Stimulated activated memory B cell treated with anti-CD40 and anti-IgM and Interleukin-4, amounts not matched to agents 10 μg/mL and 1 μg/mL and 100 μg/mL, for 72 hours (primary cell): ENCODE results near the gene C6orf132.
A peak's percentile ranks its signal among the peaks of the same experiment; 100 is the strongest.
"Not testable (repeated sequence)": the region's sequence is repeated elsewhere in the genome, so short reads cannot be mapped to it uniquely, and the experiment has no call there.

ENCODE experiments used
- ATAC-seq: fragments of 150-1000 bp; cut with Tn5 transposase; 2 replicates; pipeline ENCODE4 v1.10.0; 2021
- H3K27ac Mint-ChIP-seq: one replicate; pipeline ENCODE4 v1.8.0; 2022; ENCODE audit warnings: mild to moderate bottlenecking, mixed read lengths
- H3K27me3 Mint-ChIP-seq: one replicate; pipeline ENCODE4 v1.8.0; 2022; ENCODE audit warnings: mixed read lengths
- H3K36me3 Mint-ChIP-seq: one replicate; pipeline ENCODE4 v1.8.0; 2022; ENCODE audit warnings: mixed read lengths
- H3K4me1 Mint-ChIP-seq: one replicate; pipeline ENCODE4 v1.8.0; 2022; ENCODE audit warnings: mixed read lengths
- H3K4me3 Mint-ChIP-seq: one replicate; pipeline ENCODE4 v1.8.0; 2022; ENCODE audit warnings: mild to moderate bottlenecking, moderate library complexity, mixed read lengths
- H3K9me3 Mint-ChIP-seq: one replicate; pipeline ENCODE4 v1.8.0; 2022; ENCODE audit warnings: mixed read lengths

Gene C6orf132

GRCh38 chr6:42142118-42142835 lies at the start of gene C6orf132:
C6orf132 (minus strand) TSS chr6:42142620; CDS start chr6:42142444, 176 bp downstream.
- Mint-ChIP-seq H3K9me3 (no peaks in the 10 kb centered on the region), H3K36me3 (no peaks in the 10 kb centered on the region), H3K27me3 (peaks cover 42% of the 10 kb centered on the region), H3K4me3 (peak within 1 kb of the TSS; percentile 68), H3K27ac (no peak within 1 kb of the TSS), H3K4me1 (peaks cover 18% of the 10 kb centered on the region)
- peak; percentile 34 for ATAC-seq

GRCh38 chr6:42190554-42191183 lies 48.2 kb upstream of the C6orf132 start:
- ATAC-seq, result no peak
- Mint-ChIP-seq H3K27ac (no peak overlapping the region), H3K4me3 (no peak overlapping the region)

GRCh38 chr6:42188406-42188805 lies 46.0 kb upstream of the C6orf132 start:
- ATAC-seq, result no peak
- H3K27me3 Mint-ChIP-seq, result no peaks in the 10 kb centered on the region
- H3K27ac Mint-ChIP-seq, result no peak overlapping the region
- H3K4me1 Mint-ChIP-seq, result no peaks in the 10 kb centered on the region
- H3K4me3 Mint-ChIP-seq, result no peak overlapping the region
- no peaks in the 10 kb centered on the region for H3K9me3 Mint-ChIP-seq
- peaks cover 21% of the 10 kb centered on the region for H3K36me3 Mint-ChIP-seq

More at GRCh38 chr6:42190554-42191183, 48.2 kb upstream of the C6orf132 start:
- Mint-ChIP-seq H3K9me3 (no peaks in the 10 kb centered on the region), H3K4me1 (peaks cover 5% of the 10 kb centered on the region), H3K36me3 (peaks cover 17% of the 10 kb centered on the region), H3K27me3 (no peaks in the 10 kb centered on the region)

- ATAC-seq, result no peak
- no peaks in the 10 kb centered on the region for H3K4me1 Mint-ChIP-seq
- no peak overlapping the region for H3K27ac Mint-ChIP-seq
- H3K9me3 Mint-ChIP-seq, result no peaks in the 10 kb centered on the region
- no peaks in the 10 kb centered on the region for H3K27me3 Mint-ChIP-seq
- H3K4me3 Mint-ChIP-seq, result no peak overlapping the region
- H3K36me3 Mint-ChIP-seq, result peaks cover 20% of the 10 kb centered on the region
These were observed 43.2 kb upstream of the C6orf132 start for GRCh38 chr6:42185597-42185996.

GRCh38 chr6:42184475-42184874 lies 42.1 kb upstream of the C6orf132 start:
- no peak for ATAC-seq
- Mint-ChIP-seq H3K9me3 (no peaks in the 10 kb centered on the region), H3K4me1 (peaks cover 6% of the 10 kb centered on the region), H3K36me3 (peaks cover 18% of the 10 kb centered on the region), H3K27ac (no peak overlapping the region), H3K4me3 (no peak overlapping the region), H3K27me3 (peaks cover 6% of the 10 kb centered on the region)

- H3K27ac Mint-ChIP-seq, result no peak overlapping the region
- H3K4me1 Mint-ChIP-seq, result peaks cover 21% of the 10 kb centered on the region
- H3K9me3 Mint-ChIP-seq, result no peaks in the 10 kb centered on the region
- no peak for ATAC-seq
- H3K4me3 Mint-ChIP-seq, result no peak overlapping the region
- H3K36me3 Mint-ChIP-seq, result peaks cover 10% of the 10 kb centered on the region
- peaks cover 26% of the 10 kb centered on the region for H3K27me3 Mint-ChIP-seq
These were observed 39.7 kb upstream of the C6orf132 start for GRCh38 chr6:42182101-42182500.

- no peak overlapping the region for H3K27ac Mint-ChIP-seq
- no peaks in the 10 kb centered on the region for H3K9me3 Mint-ChIP-seq
- peaks cover 26% of the 10 kb centered on the region for H3K27me3 Mint-ChIP-seq
- peaks cover 10% of the 10 kb centered on the region for H3K36me3 Mint-ChIP-seq
- no peak overlapping the region for H3K4me3 Mint-ChIP-seq
- ATAC-seq, result no peak
- peaks cover 21% of the 10 kb centered on the region for H3K4me1 Mint-ChIP-seq
These were observed 37.5 kb upstream of the C6orf132 start for GRCh38 chr6:42179945-42180313.

GRCh38 chr6:42179261-42179944 lies 37.0 kb upstream of the C6orf132 start:
- peaks cover 6% of the 10 kb centered on the region for H3K36me3 Mint-ChIP-seq
- ATAC-seq, result no peak
- H3K4me1 Mint-ChIP-seq, result peaks cover 21% of the 10 kb centered on the region
- no peak overlapping the region for H3K27ac Mint-ChIP-seq
- H3K9me3 Mint-ChIP-seq, result no peaks in the 10 kb centered on the region
- H3K4me3 Mint-ChIP-seq, result no peak overlapping the region
- peaks cover 26% of the 10 kb centered on the region for H3K27me3 Mint-ChIP-seq

GRCh38 chr6:42177514-42178364 lies 35.3 kb upstream of the C6orf132 start:
- no peaks in the 10 kb centered on the region for H3K9me3 Mint-ChIP-seq
- no peak overlapping the region for H3K4me3 Mint-ChIP-seq

GRCh38 chr6:42176981-42177380 lies 34.6 kb upstream of the C6orf132 start:
- H3K9me3 Mint-ChIP-seq, result no peaks in the 10 kb centered on the region
- H3K4me3 Mint-ChIP-seq, result no peak overlapping the region
- no peaks in the 10 kb centered on the region for H3K36me3 Mint-ChIP-seq
- H3K27me3 Mint-ChIP-seq, result peaks cover 26% of the 10 kb centered on the region
- no peak overlapping the region for H3K27ac Mint-ChIP-seq
- peaks cover 21% of the 10 kb centered on the region for H3K4me1 Mint-ChIP-seq
- no peak for ATAC-seq

More at GRCh38 chr6:42177514-42178364, 35.3 kb upstream of the C6orf132 start:
- H3K36me3 Mint-ChIP-seq, result peaks cover 3% of the 10 kb centered on the region
- no peak overlapping the region for H3K27ac Mint-ChIP-seq
- H3K4me1 Mint-ChIP-seq, result peaks cover 21% of the 10 kb centered on the region
- no peak for ATAC-seq
- H3K27me3 Mint-ChIP-seq, result peaks cover 26% of the 10 kb centered on the region

GRCh38 chr6:42175860-42176259 lies 33.4 kb upstream of the C6orf132 start:
- H3K4me3 Mint-ChIP-seq, result no peak overlapping the region
- ATAC-seq, result no peak
- peaks cover 26% of the 10 kb centered on the region for H3K27me3 Mint-ChIP-seq
- H3K27ac Mint-ChIP-seq, result no peak overlapping the region
- H3K36me3 Mint-ChIP-seq, result no peaks in the 10 kb centered on the region
- H3K9me3 Mint-ChIP-seq, result no peaks in the 10 kb centered on the region
- peaks cover 21% of the 10 kb centered on the region for H3K4me1 Mint-ChIP-seq

GRCh38 chr6:42173101-42173500 lies 30.7 kb upstream of the C6orf132 start, which contains the start of gene GUCA1A:
GUCA1A (plus strand) TSS chr6:42173364; CDS start chr6:42173614, 250 bp downstream.
- H3K27me3 Mint-ChIP-seq, result peaks cover 15% of the 10 kb centered on the region
- no peak for ATAC-seq
- H3K4me3 Mint-ChIP-seq, result no peak within 1 kb of the TSS
- no peaks in the 10 kb centered on the region for H3K9me3 Mint-ChIP-seq
- H3K27ac Mint-ChIP-seq, result no peak within 1 kb of the TSS
- no peaks in the 10 kb centered on the region for H3K36me3 Mint-ChIP-seq
- peaks cover 6% of the 10 kb centered on the region for H3K4me1 Mint-ChIP-seq

GRCh38 chr6:42171813-42172581 lies 29.6 kb upstream of the C6orf132 start:
- no peak for ATAC-seq
- peaks cover 12% of the 10 kb centered on the region for H3K27me3 Mint-ChIP-seq
- H3K36me3 Mint-ChIP-seq, result no peaks in the 10 kb centered on the region
- H3K4me3 Mint-ChIP-seq, result no peak overlapping the region
- H3K4me1 Mint-ChIP-seq, result peaks cover under 1% of the 10 kb centered on the region
- H3K9me3 Mint-ChIP-seq, result no peaks in the 10 kb centered on the region
- no peak overlapping the region for H3K27ac Mint-ChIP-seq

GRCh38 chr6:42169780-42170179 lies 27.4 kb upstream of the C6orf132 start:
- not testable (repeated sequence) for H3K36me3 Mint-ChIP-seq

More at GRCh38 chr6:42169780-42170179, 27.4 kb upstream of the C6orf132 start:
- not testable (repeated sequence) for ATAC-seq, H3K4me1 Mint-ChIP-seq, H3K4me3 Mint-ChIP-seq, H3K9me3 Mint-ChIP-seq, H3K27ac Mint-ChIP-seq
- peaks cover 30% of the 10 kb centered on the region for H3K27me3 Mint-ChIP-seq
